Fibroblast of upper back skin (primary cell): ENCODE results near the gene MCEMP1.
A peak's percentile ranks its signal among the peaks of the same experiment; 100 is the strongest.

ENCODE experiments used
- DNase-seq: peaks from one replicate; pipeline ENCODE4 v3.0.0-alpha.2; 2013

MCEMP1 gene, protein sequence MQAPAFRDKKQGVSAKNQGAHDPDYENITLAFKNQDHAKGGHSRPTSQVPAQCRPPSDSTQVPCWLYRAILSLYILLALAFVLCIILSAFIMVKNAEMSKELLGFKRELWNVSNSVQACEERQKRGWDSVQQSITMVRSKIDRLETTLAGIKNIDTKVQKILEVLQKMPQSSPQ

GRCh38 chr19:7676854-7677253 is at the start of gene MCEMP1:
Gene MCEMP1, plus strand, starts transcription at chr19:7677090. Its CDS starts 31 bp downstream, at chr19:7677121.
- no peak for DNase-seq

DNA sequence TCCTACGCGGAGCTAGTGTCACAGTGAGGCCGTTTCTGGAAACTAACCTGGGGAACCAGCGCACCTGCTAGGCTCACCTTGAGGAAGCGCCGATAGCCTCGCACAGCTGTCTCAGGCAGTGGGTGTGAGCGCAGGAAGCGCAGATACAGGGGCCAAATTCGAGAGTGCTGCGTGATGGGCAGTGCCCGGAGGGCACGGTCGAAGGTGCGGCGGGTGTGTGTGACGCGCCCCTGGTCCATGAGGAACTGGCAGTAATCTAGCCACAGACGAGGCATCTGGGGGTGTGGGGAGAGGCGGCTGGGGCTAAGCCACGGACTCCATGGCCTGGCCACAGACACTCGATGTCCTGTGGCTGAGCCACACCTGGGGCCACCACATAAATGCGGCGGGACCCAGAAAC is 49.7 kb upstream of the MCEMP1 start:
- DNase-seq = no peak

DNA sequence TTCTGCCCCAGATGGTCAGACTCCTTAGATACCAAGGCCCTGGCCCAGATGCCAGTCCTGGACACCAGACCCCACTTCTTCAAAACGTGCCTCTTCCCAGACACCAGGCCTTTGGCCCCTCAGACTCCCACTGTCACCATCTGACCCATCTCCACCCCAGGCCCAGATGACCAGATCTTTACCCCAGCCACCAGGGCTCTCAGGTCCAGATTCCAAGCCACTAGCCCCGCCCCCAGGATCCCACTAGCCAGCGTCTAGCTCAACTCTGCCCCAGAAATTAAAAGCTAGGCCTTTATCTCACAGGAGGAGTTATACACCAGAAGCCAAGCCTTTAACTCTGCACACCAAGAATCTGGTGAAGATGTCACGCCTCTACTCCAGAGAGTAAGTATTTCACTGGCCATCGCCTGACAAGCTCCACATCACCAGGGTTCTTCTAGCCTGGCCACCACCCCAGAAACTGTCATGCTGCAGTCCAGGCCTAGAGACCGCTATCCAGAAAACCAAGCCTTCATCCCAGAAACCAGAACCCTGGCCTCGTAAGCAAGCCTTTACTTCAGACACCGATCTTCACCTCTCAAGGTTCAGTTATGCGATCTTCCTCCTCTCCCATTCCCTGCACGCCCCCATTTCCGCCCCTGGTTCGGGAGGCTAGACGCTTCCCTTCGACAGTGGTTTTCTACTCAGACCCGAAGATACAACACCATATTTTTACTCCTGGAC is 48.1 kb upstream of the MCEMP1 start:
- no peak for DNase-seq

DNA sequence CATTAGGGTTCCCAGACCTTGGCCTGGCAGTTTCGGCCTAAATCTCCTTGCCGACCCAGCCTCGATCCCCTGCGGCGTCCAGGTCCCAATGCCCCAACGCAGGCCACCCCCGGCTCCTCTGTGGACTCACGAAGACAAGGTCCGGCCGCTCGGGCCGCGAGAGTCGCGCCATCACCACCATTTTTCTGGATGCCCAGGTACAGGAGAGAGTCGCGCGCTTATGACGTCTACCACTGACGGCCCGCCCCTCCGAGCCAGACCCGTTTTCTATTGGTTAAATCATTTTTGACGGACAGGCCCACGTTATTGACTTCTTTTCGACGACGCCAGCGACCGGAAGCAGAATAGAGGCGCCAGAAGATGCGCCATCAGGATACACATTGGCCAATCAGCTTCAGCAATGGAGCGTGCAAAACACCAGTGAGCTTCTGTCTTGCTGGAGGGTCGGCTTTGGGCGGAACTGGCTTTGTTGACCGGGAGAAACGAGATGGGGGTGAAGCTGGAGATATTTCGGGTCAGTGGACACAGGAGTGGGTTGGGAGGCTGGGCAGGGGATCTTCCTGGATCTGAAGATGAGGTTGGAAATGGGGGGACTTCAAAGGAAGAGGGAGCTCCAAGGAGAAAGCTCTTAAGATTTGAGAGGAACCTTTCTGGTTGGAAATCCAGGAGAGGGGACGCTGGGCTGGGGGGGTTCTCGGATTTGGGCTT is 47.4 kb upstream of the MCEMP1 start, which contains the start of the genes PET100 and XAB2:
PET100 (plus strand) TSS at position 447 of the 708 bp plus-strand sequence; CDS start at position 488, 41 bp downstream.
XAB2 (minus strand) TSS at position 199 of the 708 bp plus-strand sequence; CDS start at position 181, 18 bp downstream.
- DNase-seq = peak; percentile 99

GRCh38 chr19:7631577-7631976 is 45.3 kb upstream of the MCEMP1 start:
- no peak for DNase-seq

DNA sequence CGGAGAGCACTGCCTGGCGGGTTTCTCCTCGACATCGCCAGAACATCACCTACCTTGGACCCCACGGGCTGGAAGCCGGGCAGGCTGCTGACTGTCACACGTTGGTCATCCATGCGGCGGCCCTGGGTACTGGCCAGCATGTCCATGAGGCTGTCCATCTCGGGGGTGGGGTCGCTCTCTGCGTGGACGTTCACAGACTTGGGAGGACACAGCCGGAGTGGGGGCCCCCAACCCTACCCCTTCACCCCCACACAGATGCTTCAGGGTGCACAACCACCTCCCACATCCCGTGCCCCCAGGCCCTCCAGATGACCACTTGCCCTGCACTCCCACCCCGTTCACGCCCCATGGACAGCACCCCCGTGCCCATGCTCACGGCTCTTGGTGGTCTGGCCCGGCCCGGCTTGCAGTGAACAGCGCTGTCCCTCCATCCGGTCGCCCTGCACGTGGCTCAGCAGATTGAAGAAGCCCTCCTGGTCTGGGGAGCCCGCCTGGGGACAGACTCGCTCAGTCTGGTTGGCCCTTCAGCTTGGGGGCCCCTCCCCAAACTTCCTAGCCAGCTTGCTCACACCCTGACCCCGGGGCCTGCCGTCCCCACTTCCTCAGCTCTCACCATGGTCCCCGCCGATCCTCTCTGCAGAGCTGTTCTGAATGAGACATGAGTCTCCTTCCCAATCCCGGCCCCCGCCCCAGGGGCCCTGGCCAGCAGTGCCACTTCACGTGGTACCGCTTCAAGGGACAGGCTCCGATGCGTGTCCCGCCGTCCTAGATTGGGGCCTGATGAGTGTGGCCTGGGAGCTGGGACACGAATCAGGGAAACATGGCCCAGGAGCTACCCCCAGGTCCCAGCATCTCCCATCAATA is 44.3 kb upstream of the MCEMP1 start:
- DNase-seq = no peak

- DNase-seq = no peak
Observed at GRCh38 chr19:7633698-7634097, 43.2 kb upstream of the MCEMP1 start, which contains the start of gene PCP2. Gene PCP2, minus strand, starts transcription at chr19:7633719. Its CDS starts 262 bp downstream, at chr19:7633457.

- DNase-seq = no peak
Observed at GRCh38 chr19:7635670-7636069, 41.2 kb upstream of the MCEMP1 start.

DNA sequence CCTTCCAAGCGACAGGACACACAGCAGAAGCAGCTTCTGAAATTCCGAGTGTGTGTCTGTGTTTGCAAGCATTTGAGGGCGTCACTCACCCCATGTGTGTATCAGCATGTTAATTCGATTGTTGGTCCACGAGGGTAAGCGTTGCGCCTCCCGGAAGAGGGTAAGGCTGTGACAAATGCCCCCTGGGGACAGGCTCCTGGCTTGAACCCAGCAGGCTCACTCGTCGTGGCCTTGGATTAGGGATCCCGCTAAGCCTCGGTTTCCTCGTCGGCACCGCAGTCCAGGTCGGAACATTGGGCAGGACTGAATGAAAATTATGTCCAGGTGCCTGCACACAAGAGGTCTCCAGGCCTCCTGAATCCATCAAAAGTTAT is 40.6 kb upstream of the MCEMP1 start:
- no peak for DNase-seq

DNA sequence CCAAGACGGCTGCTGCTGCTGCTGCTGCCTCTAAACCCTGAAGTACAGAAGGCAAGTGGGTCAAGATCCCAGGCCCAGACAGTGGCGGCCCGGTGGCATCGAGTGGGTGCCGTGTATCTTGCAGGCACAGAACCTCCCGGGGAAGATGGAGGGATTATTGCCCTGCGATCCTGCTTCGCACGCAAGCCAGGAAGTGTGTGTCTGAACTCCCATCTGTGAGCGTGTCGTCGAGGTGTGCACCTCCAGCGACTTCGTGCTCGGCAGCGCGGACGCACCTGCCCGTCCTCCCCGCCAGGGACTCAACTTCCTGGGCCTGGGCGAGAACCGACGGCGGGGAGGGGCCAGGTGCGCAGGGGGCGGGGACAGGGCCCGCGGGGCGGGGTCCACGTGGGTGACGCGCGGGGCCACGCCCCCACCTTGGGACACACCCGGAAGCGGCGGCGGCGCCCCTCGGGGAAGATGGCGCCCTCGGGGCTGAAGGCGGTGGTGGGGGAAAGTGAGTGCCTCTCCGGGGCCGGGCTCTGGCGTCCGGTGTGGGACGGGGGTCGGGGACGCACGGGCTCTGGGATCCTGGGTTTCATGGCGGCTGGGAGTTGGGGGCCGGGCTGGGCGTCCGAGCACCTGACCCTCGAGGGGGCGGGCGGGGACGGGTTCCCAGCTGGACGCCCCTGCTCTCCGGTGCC is 40.1 kb upstream of the MCEMP1 start, which contains the start of gene STXBP2:
STXBP2 (plus strand) TSS at position 420 of the 683 bp plus-strand sequence; CDS start at position 460, 40 bp downstream.
- no peak for DNase-seq

DNA sequence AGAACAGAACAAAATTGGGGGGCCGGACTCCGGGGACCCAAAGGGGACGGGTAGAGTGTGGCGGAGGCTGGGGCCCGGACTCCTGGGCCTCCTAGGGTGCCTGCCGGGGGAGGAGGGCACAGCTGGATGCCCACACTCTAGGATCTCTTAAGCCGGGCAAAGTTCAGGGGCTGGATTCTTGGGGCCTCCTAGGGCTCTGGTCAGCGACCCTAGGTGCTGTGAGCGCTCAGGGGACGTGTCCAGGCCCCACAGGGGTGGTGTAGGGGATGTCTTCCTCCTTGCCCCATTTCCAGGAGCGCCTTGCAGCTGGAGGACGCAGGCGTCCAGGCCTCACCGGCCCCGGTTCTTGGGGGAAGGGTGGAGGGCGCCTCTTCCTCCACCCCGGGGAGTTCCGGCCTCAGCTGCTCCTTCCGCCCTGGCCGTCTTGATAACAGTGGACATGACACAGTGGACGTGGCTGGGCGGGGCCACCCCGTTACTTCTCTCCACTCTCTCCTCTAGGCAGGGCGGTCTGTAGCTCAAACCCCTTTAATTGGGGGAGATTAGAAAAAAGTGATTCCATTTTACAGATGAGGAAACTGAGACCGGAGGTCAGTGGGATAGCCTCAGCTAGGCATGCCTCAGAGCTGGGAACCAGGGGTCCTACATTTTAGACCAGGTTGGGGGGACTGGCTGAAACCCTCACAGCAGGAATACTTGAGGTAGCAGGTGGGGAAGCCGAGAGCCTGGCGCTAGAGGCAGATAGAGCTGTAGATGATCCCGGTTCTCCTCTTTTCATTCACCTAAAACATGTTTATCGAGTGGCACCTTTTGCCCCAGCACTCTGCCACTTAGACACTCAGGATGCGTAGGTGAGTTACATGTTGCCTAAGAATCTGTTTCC is 39.3 kb upstream of the MCEMP1 start:
- no peak for DNase-seq

- no peak for DNase-seq
Observed at GRCh38 chr19:7638802-7639465, 38.0 kb upstream of the MCEMP1 start.

GRCh38 chr19:7639863-7640348 is 37.0 kb upstream of the MCEMP1 start:
- no peak for DNase-seq

- DNase-seq = no peak
Observed at GRCh38 chr19:7640803-7641202, 36.1 kb upstream of the MCEMP1 start.

GRCh38 chr19:7641290-7642276 is 35.3 kb upstream of the MCEMP1 start:
- no peak for DNase-seq

DNA sequence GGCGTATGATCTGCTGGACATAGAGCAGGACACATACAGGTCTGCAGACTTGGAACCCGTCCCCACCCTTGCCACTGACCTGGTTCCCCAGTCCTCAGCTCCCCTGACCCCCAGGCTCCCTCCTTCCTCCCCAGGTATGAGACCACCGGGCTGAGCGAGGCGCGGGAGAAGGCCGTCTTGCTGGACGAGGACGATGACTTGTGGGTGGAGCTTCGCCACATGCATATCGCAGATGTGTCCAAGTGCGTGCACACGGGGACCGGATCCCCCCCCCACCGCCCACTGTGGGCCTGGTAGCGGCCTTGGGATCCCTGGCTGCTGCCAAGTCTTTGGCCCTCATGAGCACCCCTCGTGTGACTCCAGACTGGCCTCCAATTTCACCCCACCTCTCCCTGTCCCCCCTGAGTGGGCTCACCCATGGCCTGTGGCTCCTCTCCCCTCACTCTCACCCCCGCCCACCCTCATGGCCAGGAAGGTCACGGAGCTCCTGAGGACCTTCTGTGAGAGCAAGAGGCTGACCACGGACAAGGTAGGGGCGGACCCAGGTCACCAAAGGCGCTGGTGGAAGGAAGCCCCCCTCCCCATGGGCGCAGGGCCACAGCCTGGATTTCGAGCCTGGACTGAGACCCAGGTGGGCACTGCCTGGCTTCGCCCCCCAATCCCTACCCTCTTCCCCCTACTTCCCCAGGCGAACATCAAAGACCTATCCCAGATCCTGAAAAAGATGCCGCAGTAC is 34.4 kb upstream of the MCEMP1 start:
- DNase-seq = no peak

DNA sequence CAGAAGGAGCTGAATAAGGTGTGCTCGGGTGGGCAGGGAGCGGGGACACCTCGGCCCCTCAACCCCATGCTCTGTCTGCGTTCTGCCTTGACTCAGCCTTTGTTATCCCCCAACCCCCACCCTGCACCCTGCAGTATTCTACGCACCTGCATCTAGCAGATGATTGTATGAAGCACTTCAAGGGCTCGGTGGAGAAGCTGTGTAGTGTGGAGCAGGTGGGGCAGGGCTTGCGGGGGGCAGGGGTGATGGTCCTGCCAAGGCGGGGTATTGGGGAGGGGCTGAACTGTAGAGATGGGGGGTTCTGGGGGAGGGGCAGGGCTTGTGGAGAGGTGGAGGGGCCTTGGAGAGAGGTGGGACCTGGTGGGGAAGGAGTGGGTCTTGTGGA is 33.9 kb upstream of the MCEMP1 start:
- DNase-seq = no peak
